HEK293 (cell line): ENCODE measurements around the gene SLC25A42.

Experiments
- CTCF ChIA-PET: fragments of 350-600 bp; formaldehyde crosslinking; extraction: SDS; loops from one replicate; lab custom pipeline; 2021; ENCODE audit warnings: antibody characterized with exemption; lab: Yijun Ruan, JAX
- POLR2A ChIA-PET: fragments of 300-600 bp; formaldehyde crosslinking; extraction: SDS; loops from one replicate; lab custom pipeline; 2020; ENCODE audit warnings: antibody characterized with exemption, inconsistent platforms; lab: Yijun Ruan, JAX
- H3K27ac ChIP-seq: fragments of 200-500 bp; sonication (Bioruptor generic); 2 replicates; pipeline ENCODE4 v1.5.1; 2014; ENCODE audit warnings: low read depth, low read length, control low read depth, inconsistent platforms; ENCODE audit errors: extremely low read depth
- H3K36me3 ChIP-seq, 2 experiments: fragments of 200-500 bp in 1 of 2; sonication (Bioruptor generic) in 1 of 2; 1 replicate in 1 of 2; 2 replicates in 1 of 2; pipeline ENCODE4 v1.5.1; 2014 to 2017; ENCODE audit warnings: inconsistent platforms in 2 of 2, low read length in 2 of 2; ENCODE audit not compliant: control insufficient read depth in 2 of 2, insufficient read depth in 1 of 2
- H3K4me1 ChIP-seq: fragments of 200-500 bp; sonication (Bioruptor generic); 2 replicates; pipeline ENCODE4 v1.5.1; 2014; ENCODE audit warnings: mild to moderate bottlenecking, low read length, inconsistent platforms; ENCODE audit not compliant: control insufficient read depth, insufficient read depth
- H3K4me3 ChIP-seq: 2 replicates; pipeline ENCODE4 v1.5.1; 2011; ENCODE audit warnings: low read depth, mild to moderate bottlenecking, control low read depth, low read length, moderate library complexity
- H3K9me3 ChIP-seq: fragments of 200-500 bp; sonication (Bioruptor generic); 2 replicates; pipeline ENCODE4 v1.5.1; 2014; ENCODE audit warnings: low read depth, low read length, inconsistent platforms; ENCODE audit not compliant: control insufficient read depth, insufficient read depth
- GLI4 ChIP-seq: fragments of 450-650 bp; formaldehyde crosslinking; IDR thresholded peaks from 2 replicates; pipeline ENCODE4 v1.5.1; 2016; ENCODE audit warnings: missing biosample characterization, missing genetic modification characterization
- HIC1 ChIP-seq: fragments of 450-650 bp; formaldehyde crosslinking; IDR thresholded peaks from 2 replicates; pipeline ENCODE4 v1.5.1; 2016; ENCODE audit warnings: missing biosample characterization, missing genetic modification characterization
- PATZ1 ChIP-seq: fragments of 450-650 bp; formaldehyde crosslinking; IDR thresholded peaks from 2 replicates; pipeline ENCODE4 v1.5.1; 2016; ENCODE audit warnings: missing biosample characterization, missing genetic modification characterization
- PRDM1 ChIP-seq: fragments of 450-650 bp; formaldehyde crosslinking; IDR thresholded peaks from 2 replicates; pipeline ENCODE4; 2016; ENCODE audit warnings: missing biosample characterization, missing genetic modification characterization
- PRDM4 ChIP-seq: fragments of 450-650 bp; formaldehyde crosslinking; IDR thresholded peaks from 2 replicates; pipeline ENCODE4 v1.5.1; 2017; ENCODE audit warnings: missing biosample characterization, missing genetic modification characterization
- SETDB1 ChIP-seq: IDR thresholded peaks from one replicate; pipeline ENCODE4 v1.6.1; 2017; ENCODE audit warnings: mild to moderate bottlenecking, low read length, moderate library complexity, mixed read lengths; ENCODE audit not compliant: insufficient read length
- TRIM28 ChIP-seq: IDR thresholded peaks from 2 replicates; pipeline ENCODE4 v1.6.1; 2011; ENCODE audit warnings: low read length, control low read depth, borderline replicate concordance
- ZBTB49 ChIP-seq: fragments of 450-650 bp; formaldehyde crosslinking; IDR thresholded peaks from 2 replicates; pipeline ENCODE4 v1.5.1; 2016; ENCODE audit warnings: missing biosample characterization, missing genetic modification characterization, low read depth
- ZBTB6 ChIP-seq: fragments of 450-650 bp; formaldehyde crosslinking; IDR thresholded peaks from 2 replicates; pipeline ENCODE4 v1.5.1; 2017; ENCODE audit warnings: missing biosample characterization, missing genetic modification characterization
- ZNF362 ChIP-seq: fragments of 450-650 bp; formaldehyde crosslinking; IDR thresholded peaks from 2 replicates; pipeline ENCODE4 v1.5.1; 2016; ENCODE audit warnings: missing biosample characterization, missing genetic modification characterization
- ZNF398 ChIP-seq: fragments of 450-650 bp; formaldehyde crosslinking; IDR thresholded peaks from 2 replicates; pipeline ENCODE4 v1.5.1; 2017; ENCODE audit warnings: missing biosample characterization, missing genetic modification characterization
- ZNF639 ChIP-seq: fragments of 450-650 bp; formaldehyde crosslinking; IDR thresholded peaks from 2 replicates; pipeline ENCODE4 v1.5.1; 2016; ENCODE audit warnings: missing biosample characterization, missing genetic modification characterization
- ZNF776 ChIP-seq: fragments of 450-650 bp; formaldehyde crosslinking; IDR thresholded peaks from 2 replicates; pipeline ENCODE4 v1.5.0; 2017; ENCODE audit warnings: missing biosample characterization, missing genetic modification characterization, borderline replicate concordance
- ZNF792 ChIP-seq: fragments of 450-650 bp; formaldehyde crosslinking; IDR thresholded peaks from 2 replicates; pipeline ENCODE4 v1.5.1; 2016; ENCODE audit warnings: missing biosample characterization, missing genetic modification characterization
- ZSCAN16 ChIP-seq: fragments of 450-650 bp; formaldehyde crosslinking; IDR thresholded peaks from 2 replicates; pipeline ENCODE4 v1.5.1; 2016; ENCODE audit warnings: missing biosample characterization, missing genetic modification characterization
- ZSCAN4 ChIP-seq: fragments of 450-650 bp; formaldehyde crosslinking; IDR thresholded peaks from 2 replicates; pipeline ENCODE4 v1.5.1; 2017; ENCODE audit warnings: missing biosample characterization, missing genetic modification characterization

SLC25A42 gene

GRCh38 chr19:19126102-19126501, 62.3 kb downstream of the SLC25A42 start (continued):
- TF ChIP-seq ZNF398 (tag by site-specific recombination) (no peak), ZSCAN4 (no peak), PRDM1 (tag by site-specific recombination) (no peak), ZNF776 (no peak), ZBTB6 (tag by site-specific recombination) (no peak), ZSCAN16 (tag by site-specific recombination) (no peak), PATZ1 (no peak), ZNF362 (no peak), GLI4 (tag by site-specific recombination) (no peak)

GRCh38 chr19:19131989-19132388, 68.2 kb downstream of the SLC25A42 start:
- H3K4me1 ChIP-seq = no peaks in the 10 kb centered on the region
- no peak overlapping the region for H3K4me3 ChIP-seq
- CTCF ChIA-PET = interaction anchor here (0.6 kb wide), 1 partner anchor 36 kb away, joined by 3 read pairs; no protein-coding TSS in a partner anchor
- POLR2A ChIA-PET = no interaction called here
- no peak overlapping the region for H3K27ac ChIP-seq
- peak; percentile 87 for TF ChIP-seq SETDB1
- TF ChIP-seq ZNF639 = no peak
- TF ChIP-seq TRIM28 = peak; percentile 93; the same call in 1 of the 2 replicates
- no peaks in the 10 kb centered on the region for H3K9me3 ChIP-seq
- H3K36me3 ChIP-seq = peaks cover 4 to 41% of the 10 kb centered on the region in 2 experiments; a peak in 2 of 3 replicates

- ChIA-PET POLR2A (interaction anchor here (0.6 kb wide), 1 partner anchor 207 kb away, joined by 6 read pairs; no protein-coding TSS in a partner anchor), CTCF (no interaction called here)
- Histone ChIP-seq H3K36me3 (peaks cover 4 to 37% of the 10 kb centered on the region in 2 experiments; a peak in 2 of 3 replicates), H3K9me3 (no peaks in the 10 kb centered on the region), H3K4me3 (no peak overlapping the region), H3K27ac (no peak overlapping the region), H3K4me1 (peaks cover 3% of the 10 kb centered on the region; the same call in 1 of the 2 replicates)
- TF ChIP-seq ZBTB49 (tag by site-specific recombination) (no peak), HIC1 (tag by site-specific recombination) (no peak), ZNF792 (tag by site-specific recombination) (no peak), PRDM4 (no peak)
Measured at GRCh38 chr19:19132912-19133311, 69.1 kb downstream of the SLC25A42 start.
